ENCODE measurements around the gene ZNF827.

- TF ChIP-seq CTCF (IDR thresholded peaks at IDR 0.05) (no peak), EP300 (IDR thresholded peaks at IDR 0.05) (no peak), POLR2AphosphoS5 (IDR thresholded peaks at IDR 0.05) (no peak), POLR2A (IDR thresholded peaks at IDR 0.05) (no peak)
Observed at GRCh38 chr4:145788755-145789154, 149.9 kb downstream of the ZNF827 start.
